Right forelimb (tissue), 1 donor: ENCODE results near the gene STK11IP.

Source experiments
- DNase-seq: peaks from one replicate; pipeline ENCODE4 v3.0.0-alpha.2; 2018

The STK11IP gene

GRCh38 chr2:219622472-219622871 is 24.8 kb downstream of the STK11IP start:
- no peak for DNase-seq

- DNase-seq = no peak
Observed at GRCh38 chr2:219624565-219624964, 26.9 kb downstream of the STK11IP start.

GRCh38 chr2:219625179-219625578 is 27.5 kb downstream of the STK11IP start:
- no peak for DNase-seq

GRCh38 chr2:219626540-219626939 is 28.9 kb downstream of the STK11IP start:
- DNase-seq = no peak

GRCh38 chr2:219627103-219628100 is 29.7 kb downstream of the STK11IP start, which contains the start of gene SLC4A3:
Gene SLC4A3, plus strand, starts transcription at chr2:219627630. Its CDS starts 363 bp downstream, at chr2:219627993.
- DNase-seq = peak; percentile 57

GRCh38 chr2:219628235-219628985 is 30.8 kb downstream of the STK11IP start:
- DNase-seq = no peak

- peak; percentile 33 for DNase-seq
Observed at GRCh38 chr2:219628986-219629901, 31.6 kb downstream of the STK11IP start.

- peak; percentile 26 for DNase-seq
Observed at GRCh38 chr2:219629976-219630695, 32.5 kb downstream of the STK11IP start.

GRCh38 chr2:219630770-219631405 is 33.2 kb downstream of the STK11IP start:
- DNase-seq = peak; percentile 38

- peak; percentile 39 for DNase-seq
Observed at GRCh38 chr2:219631406-219631891, 33.8 kb downstream of the STK11IP start.

- peak; percentile 37 for DNase-seq
Observed at GRCh38 chr2:219631904-219632759, 34.5 kb downstream of the STK11IP start.

GRCh38 chr2:219632760-219633105 is 35.1 kb downstream of the STK11IP start:
- peak; percentile 27 for DNase-seq

GRCh38 chr2:219633276-219634065 is 35.8 kb downstream of the STK11IP start:
- peak; percentile 26 for DNase-seq

GRCh38 chr2:219634171-219634940 is 36.7 kb downstream of the STK11IP start:
- DNase-seq = peak; percentile 23

- peak; percentile 37 for DNase-seq
Observed at GRCh38 chr2:219634951-219635751, 37.5 kb downstream of the STK11IP start.

- DNase-seq = peak; percentile 15
Observed at GRCh38 chr2:219636144-219636915, 38.7 kb downstream of the STK11IP start.
